ENCODE results near the gene WIPF2.

Gene WIPF2

GRCh38 chr17:40329839-40330794 lies 111.0 kb downstream of the WIPF2 start:
- DNase-seq = no peak

GRCh38 chr17:40330850-40331470 lies 111.9 kb downstream of the WIPF2 start:
- DNase-seq = no peak

DNA sequence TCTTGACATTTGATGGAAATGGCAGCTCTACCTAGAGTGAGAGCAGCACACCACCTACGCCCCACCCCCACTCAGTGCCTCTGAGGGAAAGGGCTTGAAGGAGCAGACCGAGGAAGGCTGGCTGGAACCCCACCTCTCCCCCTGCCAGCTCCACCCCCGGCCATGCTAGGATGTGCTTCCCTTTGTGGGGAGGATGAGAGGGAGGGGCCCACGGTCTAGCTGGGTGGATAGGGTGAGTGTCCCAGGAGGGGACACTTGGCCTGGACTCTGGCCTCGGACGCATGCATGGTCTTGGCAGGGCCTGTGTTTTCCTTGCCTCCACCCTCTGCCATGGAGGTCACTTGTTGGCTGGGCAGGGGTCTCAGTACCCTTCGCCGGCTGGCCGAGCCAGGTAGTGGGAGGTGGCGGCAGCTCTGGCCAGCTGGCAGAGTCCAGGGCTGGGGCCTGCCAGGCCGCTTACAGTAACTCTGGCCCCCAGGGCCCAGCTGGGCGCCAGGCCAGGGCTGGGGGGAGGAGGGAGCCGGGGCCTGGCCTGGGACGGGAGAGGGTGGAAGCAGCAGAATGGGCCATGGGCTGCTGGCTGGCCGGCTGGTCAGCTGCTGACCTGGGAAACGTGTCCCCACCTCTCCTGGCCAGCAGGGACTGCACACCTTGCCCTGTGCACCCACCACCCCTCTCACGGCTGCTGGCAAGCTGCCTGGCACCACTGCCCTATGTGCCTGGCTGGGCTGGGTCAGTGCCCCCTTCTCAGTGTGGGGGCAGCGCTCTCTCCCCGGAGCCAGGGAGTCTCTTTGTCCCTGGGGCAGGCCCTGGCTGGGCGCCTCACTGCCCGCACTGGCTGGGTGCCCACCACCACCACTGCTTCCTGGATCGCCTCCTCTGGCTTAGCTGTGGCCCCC lies 112.9 kb downstream of the WIPF2 start:
- DNase-seq = peak; percentile 73

Measured in EL (cell line).